Spinal cord (tissue), 10 donors: ENCODE data around the gene CERKL. TPM values are rescaled to one million over a fixed set of nuclear protein-coding genes. Genes with fewer than 3 reads are reported as not detected.

Source experiments
- DNase-seq, 6 donors: peaks; one replicate each; pipeline versions ENCODE4 v3.0.0 to v3.0.0-alpha.2; 2013 to 2015; ENCODE audit warnings: low spot score in 6 of 6, low read depth in 4 of 6
- H3K27ac ChIP-seq: one replicate; pipeline ENCODE4 v1.5.1; 2013; ENCODE audit warnings: low read depth, low read length, control low read depth
- H3K27me3 ChIP-seq: one replicate; pipeline ENCODE4 v1.6.1; 2013; ENCODE audit warnings: low read length; ENCODE audit not compliant: control insufficient read depth, insufficient read depth
- H3K36me3 ChIP-seq: one replicate; pipeline ENCODE4 v1.6.1; 2013; ENCODE audit warnings: low read length; ENCODE audit not compliant: control insufficient read depth, insufficient read depth
- H3K4me1 ChIP-seq: one replicate; pipeline ENCODE4 v1.6.1; 2013; ENCODE audit warnings: low read length; ENCODE audit not compliant: control insufficient read depth, insufficient read depth
- H3K4me3 ChIP-seq: one replicate; pipeline ENCODE4 v1.5.1; 2013; ENCODE audit warnings: low read depth, low read length, control low read depth
- H3K9me3 ChIP-seq: one replicate; pipeline ENCODE4 v1.6.1; 2013; ENCODE audit warnings: low read length; ENCODE audit not compliant: control insufficient read depth, insufficient read depth
- WGBS: methylation state at CpG from one replicate; pipeline ENCODE4 v1.1.5; 2013; ENCODE audit warnings: missing lambda C conversion rate; ENCODE audit not compliant: insufficient coverage; 5-methylcytosine and 5-hydroxymethylcytosine counted together
- polyA plus RNA-seq, 2 donors: library from polyadenylated mRNA; unstranded; fragments of 120-200 nt; gene quantifications; one replicate each; pipeline ENCODE4 v1.2.1, GENCODE V29; 2013; ENCODE audit not compliant: insufficient read length in 2 of 2
- total RNA-seq, 2 donors: library from RNA; depleted of rRNA in 1 of 2; stranded (reverse); fragments of 120-200 nt in 1 of 2; fragments of >200 nt in 1 of 2; gene quantifications; one replicate each; pipeline versions ENCODE4 v1.2.3 to v1.2.4, GENCODE V29; 2013 to 2014
- donor health status: healthy.

CERKL gene
- total and polyA plus RNA-seq, 4 donors, result 2.6 to 6.9 (median 5.5) TPM

- no peaks in the 10 kb centered on the region for H3K4me1 ChIP-seq
- DNase-seq, result no peak
- H3K27me3 ChIP-seq, result no peaks in the 10 kb centered on the region
- WGBS, result 56% methylated on average over 1 of the region's 2 CpGs
- no peaks in the 10 kb centered on the region for H3K36me3 ChIP-seq
- no peak overlapping the region for H3K27ac ChIP-seq
- no peaks in the 10 kb centered on the region for H3K9me3 ChIP-seq
- no peak overlapping the region for H3K4me3 ChIP-seq
These were observed 43.7 kb downstream of the CERKL start for GRCh38 chr2:181613241-181613640.

GRCh38 chr2:181607629-181608590, 49.0 kb downstream of the CERKL start:
- H3K4me3 ChIP-seq, result no peak overlapping the region
- no peaks in the 10 kb centered on the region for H3K36me3 ChIP-seq
- WGBS, result no CpG with 5 or more reads among the region's 4 CpGs
- no peak overlapping the region for H3K27ac ChIP-seq
- H3K4me1 ChIP-seq, result no peaks in the 10 kb centered on the region
- peaks cover 3% of the 10 kb centered on the region for H3K9me3 ChIP-seq
- DNase-seq, result no peak
- H3K27me3 ChIP-seq, result no peaks in the 10 kb centered on the region

DNA sequence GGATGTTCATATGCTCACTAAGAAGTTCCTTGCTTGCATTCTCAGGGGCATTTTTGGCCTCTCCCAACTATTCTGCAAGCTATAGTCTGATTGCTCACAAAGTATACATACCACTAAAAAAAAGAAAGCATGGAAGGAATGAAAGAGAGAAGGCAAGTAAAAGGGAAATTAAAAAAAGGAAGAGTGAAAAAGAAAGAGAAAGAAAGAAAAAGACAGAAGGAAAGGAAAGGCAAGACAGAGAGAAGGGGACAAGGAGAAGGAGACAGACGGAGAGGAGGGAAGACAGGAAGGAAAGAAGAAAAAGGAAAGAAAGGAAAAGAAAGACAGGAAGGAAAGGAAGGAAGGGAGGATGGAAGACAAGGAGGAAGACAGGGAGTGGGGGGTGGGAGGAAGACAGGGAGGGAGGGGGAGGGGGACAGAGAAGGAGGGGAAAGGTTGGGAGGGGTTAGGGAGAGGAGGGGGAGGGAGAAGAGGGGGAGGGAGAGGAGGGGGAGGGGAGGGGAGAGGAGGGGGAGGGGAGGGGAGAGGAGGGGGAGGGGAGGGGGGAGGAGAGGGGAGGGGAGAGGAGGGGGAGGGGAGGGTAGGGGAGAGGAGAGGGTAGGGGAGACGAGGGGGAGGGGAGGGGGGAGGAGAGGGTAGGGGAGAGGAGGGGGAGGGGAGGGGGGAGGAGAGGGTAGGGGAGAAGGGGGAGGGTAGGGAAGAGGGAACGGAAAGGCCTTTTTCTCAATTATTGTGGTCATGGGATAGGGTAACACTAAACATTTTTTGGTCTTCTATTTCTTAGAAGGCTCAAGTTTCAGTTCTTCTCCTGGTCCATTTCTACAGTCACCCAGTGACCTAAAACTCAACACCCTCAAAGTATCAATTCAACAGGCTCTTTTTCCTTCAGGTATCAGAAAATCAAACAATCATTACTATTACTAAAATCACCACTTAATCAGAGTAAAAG, 50.7 kb downstream of the CERKL start:
- Histone ChIP-seq H3K4me3 (no peak overlapping the region), H3K9me3 (peaks cover 3% of the 10 kb centered on the region), H3K4me1 (no peaks in the 10 kb centered on the region), H3K27me3 (no peaks in the 10 kb centered on the region), H3K36me3 (no peaks in the 10 kb centered on the region), H3K27ac (no peak overlapping the region)
- no peak for DNase-seq
- WGBS, result 50% methylated on average over 1 of the region's 3 CpGs

GRCh38 chr2:181602017-181602416, 54.9 kb downstream of the CERKL start:
- Histone ChIP-seq H3K9me3 (peaks cover 3% of the 10 kb centered on the region), H3K27me3 (no peaks in the 10 kb centered on the region), H3K4me3 (no peak overlapping the region), H3K27ac (no peak overlapping the region), H3K36me3 (no peaks in the 10 kb centered on the region), H3K4me1 (no peaks in the 10 kb centered on the region)
- no CpG with 5 or more reads among the region's 1 CpG for WGBS
- no peak for DNase-seq

DNA sequence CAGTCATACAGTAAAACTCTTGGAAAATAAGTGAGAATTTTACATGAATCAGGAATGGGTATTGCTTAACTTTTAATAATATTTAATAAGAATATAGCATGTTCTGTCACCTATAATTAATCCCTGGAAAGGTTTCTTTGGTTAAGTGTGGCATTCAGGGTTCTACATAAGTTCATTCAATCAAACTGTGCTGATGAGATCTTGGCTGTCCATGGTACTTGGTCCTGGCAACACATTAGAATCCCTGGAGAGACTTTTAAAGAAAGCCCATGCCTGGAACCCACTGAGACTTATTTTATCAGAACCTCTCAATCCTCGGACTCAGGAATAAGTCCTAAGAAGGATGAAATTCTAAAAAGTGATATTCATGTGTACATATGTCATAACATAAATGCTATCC, 60.3 kb downstream of the CERKL start:
- H3K4me1 ChIP-seq, result no peaks in the 10 kb centered on the region
- H3K9me3 ChIP-seq, result no peaks in the 10 kb centered on the region

GRCh38 chr2:181594322-181594721, 62.6 kb downstream of the CERKL start:
- no peaks in the 10 kb centered on the region for H3K9me3 ChIP-seq
- H3K27me3 ChIP-seq, result no peaks in the 10 kb centered on the region
- H3K36me3 ChIP-seq, result no peaks in the 10 kb centered on the region
- H3K27ac ChIP-seq, result no peak overlapping the region
- WGBS, result 67% methylated on average over 1 of the region's 2 CpGs
- H3K4me1 ChIP-seq, result no peaks in the 10 kb centered on the region
- H3K4me3 ChIP-seq, result no peak overlapping the region
- DNase-seq, result no peak

More for the DNA sequence above, 60.3 kb downstream of the CERKL start:
- Histone ChIP-seq H3K27me3 (no peaks in the 10 kb centered on the region), H3K27ac (no peak overlapping the region), H3K4me3 (no peak overlapping the region), H3K36me3 (no peaks in the 10 kb centered on the region)
- no CpG with 5 or more reads among the region's 1 CpG for WGBS
- no peak for DNase-seq

GRCh38 chr2:181589779-181590178, 67.1 kb downstream of the CERKL start:
- Histone ChIP-seq H3K36me3 (no peaks in the 10 kb centered on the region), H3K27me3 (no peaks in the 10 kb centered on the region), H3K9me3 (no peaks in the 10 kb centered on the region), H3K4me1 (no peaks in the 10 kb centered on the region), H3K27ac (no peak overlapping the region), H3K4me3 (no peak overlapping the region)
- DNase-seq, result no peak
- WGBS, result no CpG with 5 or more reads among the region's 2 CpGs

DNA sequence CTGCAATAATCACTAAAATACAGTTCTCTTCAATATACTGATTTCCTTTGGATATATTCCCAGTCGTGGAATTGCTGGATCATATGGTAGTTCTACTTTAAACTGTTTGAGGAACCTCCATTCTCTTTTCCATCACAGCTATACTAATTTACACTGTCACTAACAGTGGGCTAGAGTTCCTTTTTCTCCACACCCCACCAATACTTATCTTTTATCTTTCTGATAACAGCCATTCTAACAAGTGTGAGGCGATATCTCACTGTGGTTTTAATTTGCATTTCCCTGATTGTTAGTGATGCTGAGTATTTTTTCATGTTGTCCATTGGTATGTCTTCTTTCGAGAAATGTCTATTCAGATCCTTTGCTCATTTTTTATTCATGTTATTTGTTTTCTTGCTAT, 68.4 kb downstream of the CERKL start:
- H3K4me1 ChIP-seq, result no peaks in the 10 kb centered on the region
- no peaks in the 10 kb centered on the region for H3K9me3 ChIP-seq
- DNase-seq, result no peak
- H3K27me3 ChIP-seq, result no peaks in the 10 kb centered on the region
- H3K36me3 ChIP-seq, result no peaks in the 10 kb centered on the region
- H3K4me3 ChIP-seq, result no peak overlapping the region
- no peak overlapping the region for H3K27ac ChIP-seq
- no CpG with 5 or more reads among the region's 3 CpGs for WGBS

- H3K4me3 ChIP-seq, result no peak overlapping the region
- H3K9me3 ChIP-seq, result no peaks in the 10 kb centered on the region
- H3K27ac ChIP-seq, result no peak overlapping the region
- DNase-seq, result peak in 2 of 6 donors; percentile 28 to 34
- H3K4me1 ChIP-seq, result no peaks in the 10 kb centered on the region
- H3K36me3 ChIP-seq, result no peaks in the 10 kb centered on the region
- H3K27me3 ChIP-seq, result no peaks in the 10 kb centered on the region
- no CpG with 5 or more reads among the region's 4 CpGs for WGBS
These were observed 70.3 kb downstream of the CERKL start for GRCh38 chr2:181586569-181587081.
